Measurements from ENCODE around the gene TNNT3. TPM values are rescaled to one million over a fixed set of nuclear protein-coding genes. Genes with fewer than 3 reads are reported as not detected.

TNNT3 gene
- total RNA-seq, 1 donor from 2014 or later: 2.6 TPM

GRCh38 chr11:1928470-1928890 is 9.0 kb downstream of the TNNT3 start:
- DNase-seq (ENCODE audit: extremely low spot score, unreplicated experiment): no peak
- Mint-ChIP-seq H3K36me3 (ENCODE audit: unreplicated experiment) (peaks cover under 1% of the 10 kb centered on the region), H3K27me3 (ENCODE audit: unreplicated experiment) (peaks cover 7% of the 10 kb centered on the region), H3K4me3 (ENCODE audit: unreplicated experiment) (no peak overlapping the region), H3K27ac (ENCODE audit: unreplicated experiment) (no peak overlapping the region), H3K4me1 (ENCODE audit: unreplicated experiment) (peaks cover 28% of the 10 kb centered on the region), H3K9me3 (ENCODE audit: unreplicated experiment) (no peaks in the 10 kb centered on the region)
- no peak for TF ChIP-seq CTCF (IDR thresholded peaks at IDR 0.05)

DNA sequence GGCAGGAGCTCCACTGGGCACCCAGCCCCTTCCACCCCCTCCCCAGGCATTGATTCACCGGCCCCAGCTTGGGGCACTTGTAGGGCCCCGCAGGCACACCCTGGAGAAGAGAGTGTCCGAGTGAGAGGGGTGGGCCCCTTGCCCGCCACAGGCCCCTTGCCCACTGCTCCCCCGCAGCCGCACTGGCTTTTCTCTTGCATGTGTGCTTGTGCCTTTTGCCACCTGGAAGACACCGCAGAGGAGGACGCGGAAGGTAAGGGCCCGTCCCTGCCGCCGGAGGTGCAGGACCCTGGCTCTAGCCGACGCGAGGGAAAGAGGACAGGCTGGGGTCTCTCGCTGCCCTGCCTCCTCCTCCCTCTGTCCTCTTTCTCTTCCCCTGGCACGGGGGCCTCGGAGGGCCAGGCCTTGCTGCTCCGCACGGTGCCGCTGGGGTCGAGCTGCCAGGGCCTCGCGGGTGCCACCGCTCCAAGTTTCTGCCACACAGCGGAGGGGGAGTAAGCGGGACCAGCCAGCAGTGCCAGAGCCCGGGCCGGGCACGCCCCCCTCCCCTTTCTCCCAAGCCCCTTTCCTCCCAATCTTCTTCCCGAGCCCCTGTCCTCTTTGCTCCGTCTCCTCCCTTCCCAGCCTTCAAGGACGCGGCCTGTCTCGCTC is 9.5 kb downstream of the TNNT3 start:
- Mint-ChIP-seq H3K27ac (ENCODE audit: unreplicated experiment) (no peak overlapping the region), H3K27me3 (ENCODE audit: unreplicated experiment) (peaks cover 10% of the 10 kb centered on the region), H3K36me3 (ENCODE audit: unreplicated experiment) (peaks cover 3% of the 10 kb centered on the region), H3K9me3 (ENCODE audit: unreplicated experiment) (no peaks in the 10 kb centered on the region), H3K4me3 (ENCODE audit: unreplicated experiment) (no peak overlapping the region), H3K4me1 (ENCODE audit: unreplicated experiment) (peaks cover 28% of the 10 kb centered on the region)
- TF ChIP-seq CTCF (IDR thresholded peaks at IDR 0.05): no peak
- DNase-seq (ENCODE audit: extremely low spot score, unreplicated experiment): no peak

GRCh38 chr11:1929621-1930461 is 10.3 kb downstream of the TNNT3 start:
- Mint-ChIP-seq H3K36me3 (ENCODE audit: unreplicated experiment) (peaks cover 3% of the 10 kb centered on the region), H3K4me3 (ENCODE audit: unreplicated experiment) (no peak overlapping the region), H3K27ac (ENCODE audit: unreplicated experiment) (no peak overlapping the region), H3K4me1 (ENCODE audit: unreplicated experiment) (peaks cover 28% of the 10 kb centered on the region), H3K9me3 (ENCODE audit: unreplicated experiment) (no peaks in the 10 kb centered on the region), H3K27me3 (ENCODE audit: unreplicated experiment) (peaks cover 10% of the 10 kb centered on the region)
- TF ChIP-seq CTCF (IDR thresholded peaks at IDR 0.05): no peak
- DNase-seq (ENCODE audit: extremely low spot score, unreplicated experiment): peak; percentile 79

DNA sequence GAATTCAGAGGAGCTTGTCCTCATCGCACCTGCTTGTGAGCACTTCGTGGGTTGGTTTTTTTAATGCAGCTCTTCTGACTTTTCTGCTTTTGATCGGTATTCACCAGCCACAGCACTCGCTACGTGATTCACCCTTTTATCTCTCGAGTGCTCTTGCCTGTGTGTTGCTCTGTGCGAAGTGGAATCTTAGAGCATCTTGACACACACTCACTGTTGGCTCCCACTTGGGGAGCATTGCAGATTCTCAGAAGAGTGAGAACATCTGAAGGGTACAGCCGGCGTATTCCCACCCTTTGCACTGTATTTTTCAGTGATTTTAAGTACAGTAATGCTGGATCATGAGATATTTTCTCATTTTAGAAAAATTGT is 10.9 kb downstream of the TNNT3 start:
- peaks cover 3% of the 10 kb centered on the region for H3K36me3 Mint-ChIP-seq (ENCODE audit: unreplicated experiment)
- H3K4me3 Mint-ChIP-seq (ENCODE audit: unreplicated experiment): no peak overlapping the region
- no peak for TF ChIP-seq CTCF (IDR thresholded peaks at IDR 0.05)
- H3K4me1 Mint-ChIP-seq (ENCODE audit: unreplicated experiment): peaks cover 28% of the 10 kb centered on the region
- no peak overlapping the region for H3K27ac Mint-ChIP-seq (ENCODE audit: unreplicated experiment)
- no peaks in the 10 kb centered on the region for H3K9me3 Mint-ChIP-seq (ENCODE audit: unreplicated experiment)
- H3K27me3 Mint-ChIP-seq (ENCODE audit: unreplicated experiment): peaks cover 10% of the 10 kb centered on the region
- DNase-seq (ENCODE audit: extremely low spot score, unreplicated experiment): no peak
